Transverse colon (tissue), 4 donors: ENCODE data around the gene FAM131C.
"Not testable (repeated sequence)": the region's sequence is repeated elsewhere in the genome, so short reads cannot be mapped to it uniquely, and the experiment has no call there.

ENCODE experiments used
- EP300 ChIP-seq: sonication (generic); formaldehyde crosslinking; IDR thresholded peaks from one replicate; pipeline ENCODE4 v1.6.1; 2017; ENCODE audit warnings: antibody characterized with exemption, low read depth
- POLR2A ChIP-seq: fragments of 450-650 bp; IDR thresholded peaks from one replicate; pipeline ENCODE4 v1.6.1; 2016; ENCODE audit warnings: antibody characterized with exemption, mild to moderate bottlenecking, moderate library complexity
- POLR2AphosphoS5 ChIP-seq, 3 donors: sonication (generic); formaldehyde crosslinking; IDR thresholded peaks; one replicate each; pipeline ENCODE4 v1.6.1; 2016; ENCODE audit warnings: antibody characterized with exemption in 3 of 3
- TF ChIP-seq, protein P1 (sequence below), 5 experiments: fragments of 200-600 bp in 3 of 5; fragments of 450-650 bp in 2 of 5; sonication (generic) in 3 of 5; IDR thresholded peaks; 1 replicate in 2 of 5; 2 replicates in 3 of 5; pipeline ENCODE4 v1.5.1; 2016 to 2017; ENCODE audit warnings: antibody characterized with exemption in 5 of 5, inconsistent platforms in 3 of 5, mild to moderate bottlenecking in 2 of 5, moderate library complexity in 1 of 5

DNA sequence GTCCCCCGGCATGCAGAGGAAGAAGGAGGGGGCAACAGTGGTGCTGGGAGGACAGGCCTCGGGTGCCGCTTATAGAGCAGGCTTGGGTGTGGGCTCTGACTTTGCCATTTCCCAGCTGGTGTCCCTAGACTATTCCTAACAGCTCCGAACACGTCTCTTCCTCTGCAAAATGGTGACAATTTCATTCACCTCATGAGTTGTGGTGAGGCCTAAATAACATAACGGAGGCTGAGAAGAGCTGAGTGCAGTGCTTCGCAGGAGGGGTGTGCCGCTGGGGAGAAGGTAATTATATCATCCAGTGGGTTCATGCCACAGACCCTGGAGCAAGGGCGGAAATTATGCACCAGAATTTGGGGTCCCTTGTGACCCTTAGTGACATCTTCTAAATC lies 10.8 kb downstream of the FAM131C start:
- TF ChIP-seq, protein P1, sequence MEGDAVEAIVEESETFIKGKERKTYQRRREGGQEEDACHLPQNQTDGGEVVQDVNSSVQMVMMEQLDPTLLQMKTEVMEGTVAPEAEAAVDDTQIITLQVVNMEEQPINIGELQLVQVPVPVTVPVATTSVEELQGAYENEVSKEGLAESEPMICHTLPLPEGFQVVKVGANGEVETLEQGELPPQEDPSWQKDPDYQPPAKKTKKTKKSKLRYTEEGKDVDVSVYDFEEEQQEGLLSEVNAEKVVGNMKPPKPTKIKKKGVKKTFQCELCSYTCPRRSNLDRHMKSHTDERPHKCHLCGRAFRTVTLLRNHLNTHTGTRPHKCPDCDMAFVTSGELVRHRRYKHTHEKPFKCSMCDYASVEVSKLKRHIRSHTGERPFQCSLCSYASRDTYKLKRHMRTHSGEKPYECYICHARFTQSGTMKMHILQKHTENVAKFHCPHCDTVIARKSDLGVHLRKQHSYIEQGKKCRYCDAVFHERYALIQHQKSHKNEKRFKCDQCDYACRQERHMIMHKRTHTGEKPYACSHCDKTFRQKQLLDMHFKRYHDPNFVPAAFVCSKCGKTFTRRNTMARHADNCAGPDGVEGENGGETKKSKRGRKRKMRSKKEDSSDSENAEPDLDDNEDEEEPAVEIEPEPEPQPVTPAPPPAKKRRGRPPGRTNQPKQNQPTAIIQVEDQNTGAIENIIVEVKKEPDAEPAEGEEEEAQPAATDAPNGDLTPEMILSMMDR (IDR thresholded peaks at IDR 0.05): not testable (repeated sequence)
- not testable (repeated sequence) for TF ChIP-seq POLR2A; POLR2AphosphoS5 (IDR thresholded peaks at IDR 0.05); EP300
